Mammary epithelial cell (primary cell): Measurements from ENCODE around the gene HEXIM1.

Experiments
- CTCF ChIP-seq, 2 donors: IDR thresholded peaks in 1 of 2; conservative IDR thresholded peaks in 1 of 2; 2 replicates each; pipeline ENCODE4 v1.5.1; 2011 to 2012; ENCODE audit warnings: inconsistent platforms in 2 of 2, low read length in 2 of 2, mild to moderate bottlenecking in 2 of 2, control low read depth in 1 of 2, low read depth in 1 of 2; ENCODE audit not compliant: insufficient read depth in 1 of 2; ENCODE audit errors: extremely low read depth in 1 of 2
- EZH2 ChIP-seq: IDR thresholded peaks from 2 replicates; pipeline ENCODE4 v1.6.1; 2012; ENCODE audit warnings: low read length, inconsistent platforms, borderline replicate concordance

- TF ChIP-seq CTCF (conservative IDR thresholded peaks at IDR 0.05 in 1 of 2, IDR thresholded peaks at IDR 0.05 in 1 of 2; ENCODE audit: extremely low read depth in 1 of 2, insufficient read depth in 1 of 2, low read depth in 1 of 2, low read length in 2 of 2): no peak
- TF ChIP-seq EZH2: no peak
Observed at GRCh38 chr17:45171338-45172231, 23.3 kb downstream of the HEXIM1 start.
